CD4-positive, alpha-beta T cell treated with Interleukin-17A for 4 hours (primary cell): ENCODE measurements around the gene FOXP1.

ENCODE experiments used
- DNase-seq: peaks from one replicate; pipeline ENCODE4 v3.0.0-alpha.2; 2020; ENCODE audit warnings: mixed read lengths

FOXP1 gene

DNA sequence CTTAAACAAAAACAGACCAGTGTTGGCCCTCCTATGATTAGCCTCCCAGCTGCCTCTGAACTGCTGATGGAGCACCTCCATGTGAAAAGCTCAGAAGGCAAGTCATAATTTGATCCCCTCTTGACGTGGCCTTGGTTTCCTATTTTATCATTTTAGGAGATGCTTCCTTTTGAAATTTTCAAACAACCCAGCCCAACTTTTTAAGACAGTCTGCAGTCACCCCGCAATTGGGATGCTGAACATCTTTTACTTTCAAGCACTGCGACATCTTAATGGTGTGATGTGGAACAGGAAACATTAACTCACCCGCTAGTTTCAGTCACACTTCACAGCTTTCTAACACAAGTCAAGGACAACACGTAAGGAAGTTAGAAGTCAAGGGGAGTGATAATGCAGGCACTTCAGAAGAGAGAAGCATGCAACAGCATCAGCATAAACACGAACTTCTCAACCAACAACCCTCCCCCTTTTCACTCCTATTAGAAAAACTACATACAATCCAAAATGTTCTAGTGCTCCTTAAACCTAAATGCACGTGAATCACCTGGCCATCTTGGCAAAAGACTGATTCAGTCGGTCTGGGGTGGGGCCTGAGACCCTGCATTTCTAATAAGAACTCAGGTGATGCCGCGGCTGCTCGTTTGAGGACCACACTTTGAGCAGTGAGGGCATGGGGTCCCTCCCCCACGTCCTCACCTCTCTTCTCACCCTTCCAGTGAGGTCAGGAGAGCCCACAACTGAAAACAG is 161.5 kb downstream of the FOXP1 start:
- DNase-seq, result peak; percentile 52

DNA sequence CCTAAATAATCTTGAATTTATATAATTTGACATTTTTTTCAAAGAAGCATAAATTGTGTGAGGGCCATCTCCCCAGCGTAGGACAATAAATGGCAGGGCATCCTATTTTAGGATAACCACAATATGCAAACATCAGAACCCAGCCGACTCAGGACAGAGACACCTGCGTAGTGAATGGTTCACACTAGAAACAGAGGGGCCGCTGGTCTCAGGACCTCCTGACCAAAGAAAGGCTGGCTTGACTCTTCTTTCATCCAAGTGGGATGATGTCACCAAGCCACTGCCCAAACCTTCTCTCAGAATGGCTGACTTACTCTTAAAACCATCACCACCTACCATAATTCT is 162.1 kb downstream of the FOXP1 start:
- no peak for DNase-seq

DNA sequence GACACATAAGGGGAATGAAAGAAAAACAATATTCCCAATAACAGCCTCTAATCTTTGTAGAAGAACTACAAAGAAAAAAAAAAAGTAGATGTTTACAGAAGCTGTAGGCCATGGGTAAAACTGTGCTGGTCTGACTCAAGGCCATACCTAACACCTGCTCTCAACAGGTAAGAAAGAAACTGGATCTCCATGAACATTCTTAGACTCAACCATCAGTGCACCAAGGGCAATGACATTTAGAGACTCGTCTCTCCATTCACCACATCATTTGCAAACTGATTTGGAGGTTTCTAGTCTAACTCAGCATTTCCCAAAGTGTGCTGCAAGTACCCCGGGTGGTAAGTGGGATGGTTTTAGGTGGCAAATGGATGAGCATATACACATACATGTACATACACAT is 164.2 kb downstream of the FOXP1 start:
- no peak for DNase-seq

DNA sequence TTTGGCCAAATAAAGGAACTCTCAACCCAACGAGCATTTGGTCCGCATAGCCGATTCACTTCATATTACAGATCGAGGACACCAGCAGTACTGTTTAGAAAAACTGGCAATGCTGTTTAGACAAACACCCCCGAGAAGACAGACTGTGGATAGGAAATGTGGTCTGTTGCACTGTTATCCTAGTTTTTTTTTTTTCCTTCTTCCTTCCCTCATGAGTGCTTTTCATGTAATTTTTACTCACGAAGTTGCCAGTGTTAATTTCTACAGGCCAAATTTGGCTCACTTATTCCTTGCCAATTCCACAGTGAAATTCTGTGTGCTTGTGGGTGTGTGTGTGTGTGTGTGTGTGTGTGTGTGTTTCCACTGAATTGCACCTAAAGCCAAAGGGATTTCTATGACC is 165.7 kb downstream of the FOXP1 start:
- DNase-seq, result no peak

DNA sequence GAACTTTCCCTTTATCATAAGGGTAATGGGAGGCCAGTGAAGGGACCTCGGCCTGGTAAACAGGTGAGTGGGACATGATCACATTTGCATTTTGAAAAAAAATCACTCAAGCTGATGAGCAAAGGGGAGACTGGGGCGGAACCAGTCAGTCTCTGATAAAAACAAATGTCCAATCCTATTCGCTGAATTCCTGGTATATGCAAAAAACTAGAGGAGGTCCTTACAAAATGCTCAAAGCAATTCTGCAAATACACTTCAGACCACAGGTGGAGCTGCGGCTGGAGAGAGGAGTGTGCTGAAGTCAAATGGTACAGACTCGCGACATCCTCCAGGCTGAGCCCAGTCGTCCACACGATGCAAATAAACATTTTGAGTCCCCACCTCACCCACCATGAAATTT is 166.7 kb downstream of the FOXP1 start:
- DNase-seq, result peak; percentile 60

DNA sequence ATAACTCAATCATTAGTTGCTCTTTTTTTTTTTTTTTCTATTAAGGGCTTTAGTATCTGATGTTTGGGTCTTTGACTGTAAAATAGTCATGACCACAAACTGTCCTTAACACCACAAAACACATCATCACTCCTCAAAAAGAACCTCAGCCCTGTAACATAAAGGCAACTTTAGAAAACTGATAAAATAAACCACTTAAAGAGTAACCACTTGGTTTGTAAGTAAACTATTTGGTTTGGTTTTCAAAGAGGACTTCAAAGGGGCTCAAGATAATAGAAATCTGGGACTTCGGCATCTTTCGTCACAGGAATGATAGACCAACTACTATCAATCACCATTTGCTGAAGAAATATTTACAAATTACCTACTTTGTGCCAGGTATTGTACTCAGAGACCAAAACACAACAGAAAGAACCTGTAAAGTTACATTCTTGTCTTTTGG is 167.8 kb downstream of the FOXP1 start:
- no peak for DNase-seq

DNA sequence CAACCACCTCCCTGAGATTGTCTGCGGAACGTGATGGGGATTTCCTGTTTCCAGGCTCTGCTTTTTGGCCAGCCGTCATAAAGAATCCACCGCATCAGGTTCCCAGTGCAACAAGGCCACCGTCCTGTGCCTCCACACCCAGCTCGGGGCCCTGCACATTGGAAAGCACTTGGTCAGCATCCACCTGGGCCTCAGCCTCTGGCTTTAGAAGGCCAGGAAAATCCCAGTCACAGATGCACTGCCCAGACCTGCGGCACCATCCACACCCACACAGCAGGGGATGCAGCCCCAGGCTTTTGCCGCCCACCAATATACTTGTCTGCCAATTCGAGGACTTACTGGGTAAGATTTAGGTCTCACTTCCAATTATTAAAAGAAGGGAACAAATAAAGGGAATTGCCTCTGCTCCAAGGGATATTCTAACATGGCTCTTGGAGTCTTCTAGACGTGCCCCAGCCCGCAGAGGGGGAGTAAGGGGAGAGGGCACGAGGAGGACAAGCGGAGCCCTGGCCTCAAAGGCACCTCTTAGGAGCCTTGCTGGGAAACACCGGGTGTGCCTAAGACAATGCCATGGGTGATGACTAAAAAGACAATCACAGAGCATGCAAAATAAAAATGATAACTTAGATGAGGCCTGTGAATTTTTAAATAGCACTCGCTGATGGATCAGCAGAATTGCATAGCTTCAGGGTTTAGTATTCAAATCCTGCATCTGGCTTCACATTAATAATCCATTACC is 169.2 kb downstream of the FOXP1 start:
- no peak for DNase-seq

DNA sequence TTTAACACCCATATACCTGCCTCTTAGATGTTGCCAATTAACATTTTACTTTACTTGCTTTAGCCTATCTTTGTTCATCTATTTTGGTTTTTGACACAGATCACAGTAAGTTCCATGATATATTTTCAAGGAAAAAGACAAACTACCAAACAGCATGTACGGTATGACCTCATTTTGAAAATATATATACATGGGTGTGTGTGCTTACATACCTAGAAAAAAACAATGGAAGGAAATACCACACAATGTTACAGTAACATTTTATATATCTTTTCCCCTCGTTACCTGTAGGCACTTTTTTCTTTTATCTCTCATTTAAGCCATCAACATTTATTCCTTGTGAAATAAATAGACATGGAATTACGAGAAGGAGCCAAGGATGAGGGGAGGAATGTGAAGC is 170.0 kb downstream of the FOXP1 start:
- no peak for DNase-seq

DNA sequence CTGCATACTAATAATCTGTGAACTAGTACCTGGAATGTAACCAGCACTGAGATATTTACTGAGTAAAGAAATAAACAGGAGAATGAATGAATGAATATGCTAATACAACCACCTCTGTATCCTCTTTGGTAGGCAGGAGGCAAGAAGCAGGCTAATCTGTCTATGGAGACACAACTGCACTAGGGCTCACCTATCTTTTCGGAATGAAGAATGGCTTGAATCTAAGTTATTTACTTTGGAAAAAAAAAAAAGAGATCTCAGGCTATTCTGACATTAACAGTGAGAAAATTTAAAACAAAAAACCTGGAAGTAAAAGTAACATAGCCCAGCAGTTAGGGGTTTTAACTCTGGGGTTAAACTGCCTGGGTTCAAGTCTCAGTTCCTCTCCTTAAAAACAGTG is 174.2 kb downstream of the FOXP1 start:
- no peak for DNase-seq

DNA sequence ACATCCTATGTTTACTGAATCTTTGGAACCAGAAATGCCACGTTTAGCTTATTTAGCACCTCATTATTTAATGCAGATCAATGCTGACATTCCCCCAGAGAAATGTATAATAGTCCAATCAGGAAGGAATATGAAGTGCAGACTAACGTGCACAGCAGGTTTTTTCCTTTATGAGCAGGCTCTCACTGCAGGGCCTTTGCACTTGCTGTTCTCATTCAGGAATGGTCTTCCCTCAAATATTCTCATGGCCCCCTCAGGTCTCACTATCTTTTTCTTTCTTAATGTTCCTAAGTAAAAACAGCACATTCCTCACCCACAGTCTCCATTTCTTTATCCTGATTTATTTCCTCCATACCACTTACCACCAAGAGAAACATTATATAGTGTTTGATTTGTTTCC is 174.6 kb downstream of the FOXP1 start:
- DNase-seq, result no peak

DNA sequence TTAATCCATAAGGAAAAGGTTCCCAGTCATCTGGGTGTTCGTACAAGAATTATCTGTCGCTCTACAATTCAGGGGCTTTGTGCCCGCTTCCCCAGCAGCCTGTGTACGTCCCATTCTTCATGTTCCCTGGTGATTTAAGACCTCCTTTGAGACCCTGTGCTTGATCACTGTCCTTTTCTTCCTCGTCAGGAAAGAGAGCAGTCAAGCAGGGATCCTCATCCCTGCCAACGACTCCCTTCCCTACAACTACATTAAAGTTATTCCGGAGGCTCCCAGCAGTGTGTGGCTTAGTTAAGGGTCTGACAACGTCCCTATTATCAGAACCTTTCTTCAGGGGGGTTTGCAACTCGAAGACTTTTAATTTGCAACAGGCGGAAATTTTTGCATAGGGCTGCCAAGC is 175.7 kb downstream of the FOXP1 start:
- DNase-seq, result no peak

DNA sequence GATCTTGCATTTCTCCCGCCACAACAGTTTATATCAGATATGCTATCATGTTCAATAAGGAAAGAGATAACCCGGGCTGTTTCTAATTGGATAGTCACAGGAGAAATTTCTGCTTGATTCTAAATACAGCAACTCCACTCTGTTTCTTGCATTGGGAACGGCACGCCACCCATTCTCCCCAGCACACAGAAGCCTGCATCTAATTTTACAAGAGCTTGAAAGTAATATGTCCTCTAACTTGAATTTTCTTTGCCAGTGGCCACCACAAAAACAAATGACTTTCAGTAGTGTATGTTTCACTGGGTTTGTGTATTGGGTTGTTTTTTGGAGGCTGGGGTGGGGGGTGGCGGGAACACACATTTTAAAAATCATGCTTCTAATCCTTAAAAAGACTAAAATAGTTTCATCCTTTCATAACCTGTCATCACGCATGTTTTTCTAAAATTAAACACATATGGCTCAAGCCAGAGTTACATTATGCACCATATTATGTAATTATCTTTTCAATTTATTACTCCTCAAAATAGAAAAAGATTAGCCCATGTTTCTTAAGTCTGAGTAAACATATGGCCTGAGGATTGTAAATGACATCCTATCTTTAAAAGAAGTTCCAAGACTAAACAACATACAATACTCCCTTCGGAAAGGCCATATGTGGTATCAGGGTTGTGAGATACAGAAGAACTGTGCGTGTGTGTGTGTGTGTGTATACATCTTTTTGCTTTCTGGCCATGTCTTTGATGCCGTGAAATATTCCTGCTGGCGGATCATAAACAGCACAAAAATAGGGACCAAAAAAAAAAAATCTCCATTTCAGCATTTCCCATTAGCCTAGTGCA is 176.3 kb downstream of the FOXP1 start:
- no peak for DNase-seq

DNA sequence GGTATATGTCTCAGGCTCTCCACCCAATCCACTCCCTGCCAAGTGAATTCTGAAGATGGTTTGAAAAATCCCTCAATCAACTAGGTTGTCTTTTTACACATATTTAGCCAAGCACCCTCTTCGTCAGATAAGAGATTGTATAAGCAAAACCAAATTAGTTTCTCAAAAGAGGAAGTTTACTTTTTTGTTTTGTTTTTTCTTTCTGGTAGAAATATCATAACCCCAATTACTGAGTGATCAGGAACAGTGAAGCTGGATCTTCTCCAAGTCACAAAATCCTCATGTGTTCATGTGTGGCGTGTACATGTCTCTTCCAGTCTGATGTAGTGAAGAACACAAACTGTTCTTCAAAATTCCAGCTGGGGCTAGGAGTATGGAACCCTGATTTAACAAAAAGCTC is 180.6 kb downstream of the FOXP1 start:
- DNase-seq, result no peak

DNA sequence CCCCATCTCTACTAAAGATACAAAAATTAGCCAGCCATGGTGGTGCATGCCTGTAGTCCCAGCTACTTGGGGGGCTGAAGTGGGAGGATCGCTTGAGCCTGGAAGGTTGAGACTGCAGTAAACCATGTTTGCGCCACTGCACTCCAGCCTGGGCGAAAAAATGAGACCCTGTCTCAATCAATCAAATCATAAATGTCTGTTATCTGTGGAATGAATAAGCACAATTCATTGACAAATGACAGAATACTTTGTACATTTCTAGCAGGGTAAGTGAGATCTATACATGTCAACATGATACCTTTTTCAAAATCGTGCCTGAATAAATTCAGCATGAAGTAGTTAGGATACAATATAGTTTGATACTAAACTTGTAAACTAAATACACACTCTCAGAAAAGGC is 181.2 kb downstream of the FOXP1 start:
- no peak for DNase-seq

DNA sequence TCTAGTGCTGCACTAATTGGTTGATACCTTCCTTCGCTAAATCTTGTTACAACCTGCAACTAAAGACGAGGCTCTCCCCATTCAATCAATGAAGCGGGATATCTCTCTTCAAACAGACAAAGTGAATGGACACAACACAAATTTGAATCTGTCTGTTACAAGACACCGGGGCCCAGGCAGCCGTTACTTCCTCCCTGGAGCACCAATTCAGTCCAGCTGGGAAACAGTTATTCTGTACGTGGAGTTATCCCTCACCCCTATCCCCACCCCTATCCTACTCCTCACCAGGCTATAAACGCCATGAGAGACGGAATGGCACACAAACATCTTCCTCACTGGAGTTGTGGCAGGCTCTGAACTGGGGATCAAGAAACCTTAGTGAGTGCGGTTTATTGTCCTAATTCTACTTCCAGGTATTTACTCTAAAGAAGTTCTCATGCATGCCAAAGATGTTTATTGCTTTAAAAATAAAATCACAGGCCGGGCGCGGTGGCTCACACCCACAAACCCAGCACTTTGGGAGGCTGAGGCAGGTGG is 181.8 kb downstream of the FOXP1 start:
- no peak for DNase-seq

DNA sequence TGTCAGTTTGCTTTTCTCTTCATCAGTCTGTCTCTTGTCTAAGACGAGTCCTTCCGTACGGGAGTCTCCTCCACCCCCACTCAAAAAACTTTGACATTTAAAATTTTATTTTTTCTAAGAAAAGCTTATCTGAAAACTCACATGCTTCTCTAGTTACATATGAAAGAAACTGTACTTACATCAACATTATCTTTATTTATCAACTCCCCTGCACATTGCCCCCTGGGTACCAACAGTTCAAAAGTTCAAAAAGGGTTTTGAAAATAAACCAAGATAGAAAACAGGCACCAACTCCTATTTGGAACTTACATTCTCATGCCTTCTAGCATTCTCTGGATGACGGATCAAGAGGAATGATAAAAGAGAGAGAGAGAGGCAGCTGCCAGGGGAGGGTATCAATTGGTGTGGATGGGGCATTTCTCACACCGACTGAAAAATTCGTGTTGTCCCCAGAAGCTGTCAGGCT is 182.5 kb downstream of the FOXP1 start:
- DNase-seq, result no peak

DNA sequence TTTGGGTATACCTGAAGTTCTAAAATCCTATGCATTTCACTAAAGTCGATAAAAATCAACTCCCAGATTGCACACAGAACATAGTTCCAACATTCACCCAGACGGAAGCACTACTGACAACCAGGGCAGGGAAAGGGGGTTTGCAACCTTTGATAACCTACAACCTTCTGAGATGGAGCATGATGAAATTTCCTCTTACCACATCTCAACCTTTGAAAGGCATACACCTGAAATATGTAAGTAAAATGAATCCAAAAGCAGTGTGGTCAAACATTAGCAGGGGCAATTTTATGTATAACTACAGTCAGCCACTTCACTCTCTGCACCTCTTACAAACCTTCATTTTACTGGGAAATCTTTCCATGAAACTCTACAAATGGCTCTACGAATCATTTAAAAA is 184.1 kb downstream of the FOXP1 start:
- no peak for DNase-seq

DNA sequence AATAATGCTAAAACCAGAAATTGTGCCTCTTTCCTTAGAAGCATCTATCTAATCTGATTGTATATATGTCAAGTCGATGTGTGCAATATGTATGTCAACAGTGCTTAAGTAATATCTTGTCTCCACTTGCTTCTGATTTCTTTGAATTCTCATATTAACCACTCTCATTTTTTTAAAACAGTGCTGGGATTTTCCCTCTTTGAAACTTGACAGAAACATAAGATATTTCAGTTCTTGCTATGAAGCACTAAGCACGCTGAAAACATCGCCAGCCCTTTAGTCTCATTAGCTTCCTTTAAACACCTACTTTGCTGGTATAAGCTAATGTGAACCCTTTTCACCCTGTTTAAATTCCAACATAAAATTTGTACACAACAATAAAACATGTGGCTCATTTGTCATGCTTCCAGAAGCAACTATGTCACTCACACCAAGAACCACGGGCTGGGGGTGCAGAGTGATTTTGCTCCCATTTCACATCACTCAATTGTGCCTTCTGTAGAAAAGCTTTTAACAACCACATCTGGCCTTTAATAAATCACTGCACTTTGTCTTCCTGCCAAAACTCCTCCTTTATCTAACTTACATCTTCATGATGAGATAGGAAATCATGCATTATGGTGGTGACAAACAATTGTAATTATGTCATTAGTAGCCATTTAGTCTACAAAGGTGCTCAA is 185.2 kb downstream of the FOXP1 start:
- peak; percentile 44 for DNase-seq

DNA sequence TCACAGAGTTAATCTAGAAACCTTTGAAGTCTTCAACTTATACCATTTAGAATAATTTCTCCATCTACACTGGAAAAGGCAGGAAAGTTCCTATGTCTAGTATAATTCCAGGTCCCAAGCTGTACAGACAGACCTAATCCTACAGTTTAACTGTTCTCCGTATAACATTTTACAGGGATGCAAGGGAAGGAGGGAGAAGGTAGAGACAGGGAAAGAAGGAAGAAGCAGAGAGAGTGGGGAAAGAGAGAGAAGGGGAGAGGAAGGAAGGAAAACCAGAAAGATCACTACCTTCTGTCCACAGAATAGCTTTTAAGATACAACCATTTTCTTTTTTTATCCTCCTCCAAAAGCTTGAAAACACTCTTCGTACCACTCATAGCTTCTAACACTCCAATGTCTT is 185.8 kb downstream of the FOXP1 start:
- DNase-seq, result no peak

DNA sequence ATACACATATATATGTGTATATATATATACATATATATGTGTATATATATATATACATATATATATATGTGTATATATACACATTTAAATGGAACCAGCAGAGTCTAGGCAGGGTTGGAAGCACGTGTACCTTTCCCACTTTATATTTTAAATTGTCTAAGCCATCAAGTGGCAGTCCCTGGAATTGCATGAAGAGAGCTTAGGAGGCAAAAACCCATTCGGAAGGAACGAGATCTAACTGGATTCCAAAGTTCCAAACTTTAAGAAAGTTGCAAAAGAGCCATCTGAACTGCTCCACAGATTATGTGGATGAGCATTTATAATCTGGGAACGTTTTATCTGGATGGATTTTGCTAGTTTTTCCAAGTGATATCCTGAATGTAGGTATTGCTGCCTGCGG is 186.5 kb downstream of the FOXP1 start:
- DNase-seq, result peak; percentile 34

DNA sequence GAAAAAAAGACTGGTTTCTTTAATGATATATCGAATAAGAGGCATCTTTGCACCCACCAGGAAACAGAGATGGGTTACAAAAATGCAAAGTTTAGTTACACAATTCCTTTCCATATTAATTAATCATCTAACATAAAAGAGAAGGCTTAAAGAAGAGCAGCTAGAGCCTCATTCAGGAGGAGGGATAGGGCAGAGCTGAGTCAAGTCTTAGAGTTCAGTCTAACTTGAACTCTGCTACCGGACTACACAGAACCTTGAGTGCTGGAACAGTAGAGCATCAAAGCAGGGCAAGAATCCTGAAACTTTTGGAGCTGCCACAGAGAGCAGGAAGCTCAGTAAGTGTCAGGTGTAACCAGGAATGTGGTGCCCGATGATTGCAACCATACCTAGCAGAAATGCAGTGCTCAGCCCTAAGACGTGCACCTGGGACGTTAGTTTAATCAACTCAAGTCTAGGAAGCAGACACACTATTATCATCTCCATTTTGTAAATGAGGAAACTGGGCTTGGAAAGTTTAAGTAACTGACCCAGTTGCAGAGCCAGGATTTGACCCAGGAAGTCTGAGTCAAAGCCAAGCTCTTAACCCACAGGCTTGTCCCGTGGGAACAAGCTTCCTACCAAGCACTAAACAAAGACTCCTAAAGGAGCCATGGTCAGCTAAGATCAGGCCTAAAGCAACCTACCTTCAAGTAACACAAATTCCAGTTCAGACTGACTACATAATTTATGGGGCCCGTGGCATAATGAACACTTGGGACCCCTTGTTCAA is 187.4 kb downstream of the FOXP1 start:
- DNase-seq, result no peak

DNA sequence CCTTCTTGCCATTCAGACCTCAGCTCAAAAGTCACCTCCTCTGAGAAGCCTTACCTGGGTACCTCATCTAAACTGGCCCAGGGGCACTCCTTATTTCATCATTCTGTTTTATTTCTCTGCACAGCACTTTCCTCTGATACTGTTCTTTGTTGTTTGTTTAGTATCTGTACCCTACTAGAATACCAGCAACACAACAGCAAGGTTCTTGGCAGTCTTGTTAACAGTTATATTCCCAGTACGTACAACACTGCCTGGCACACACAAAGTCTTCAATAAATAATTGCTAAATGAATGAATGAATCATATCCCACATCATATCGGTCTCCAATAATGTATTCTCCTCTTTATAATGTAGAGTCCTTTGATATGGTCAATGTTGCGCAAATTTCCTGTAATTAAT is 188.1 kb downstream of the FOXP1 start:
- DNase-seq, result no peak
